Nephron (organoid): ENCODE measurements around the gene LGALS3BP.

Source experiments
- H3K27ac Mint-ChIP-seq, 3 experiments: 2 replicates each; pipeline ENCODE4 v1.8.0; 2020; ENCODE audit warnings: mixed read lengths in 3 of 3, mild to moderate bottlenecking in 2 of 3, moderate library complexity in 1 of 3
- H3K27me3 Mint-ChIP-seq: 2 replicates; pipeline ENCODE4 v1.8.0; 2021; ENCODE audit warnings: low read depth, mild to moderate bottlenecking, moderate library complexity, mixed read lengths
- H3K36me3 Mint-ChIP-seq: 2 replicates; pipeline ENCODE4 v1.8.0; 2020; ENCODE audit warnings: low read depth, mixed read lengths
- H3K4me1 Mint-ChIP-seq: 2 replicates; pipeline ENCODE4 v1.8.0; 2020; ENCODE audit warnings: mixed read lengths
- H3K4me3 Mint-ChIP-seq, 3 experiments: 2 replicates each; pipeline ENCODE4 v1.8.0; 2020; ENCODE audit warnings: mild to moderate bottlenecking in 3 of 3, mixed read lengths in 3 of 3, moderate library complexity in 2 of 3
- H3K9me3 Mint-ChIP-seq: 2 replicates; pipeline ENCODE4 v1.8.0; 2020; ENCODE audit warnings: mixed read lengths
- CTCF ChIP-seq, 3 experiments: fragments of 200-600 bp; sonication (generic); IDR thresholded peaks; one replicate each; pipeline ENCODE4 v1.5.0; 2021; ENCODE audit warnings: antibody characterized with exemption in 3 of 3; ENCODE audit not compliant: unreplicated experiment in 3 of 3

Gene LGALS3BP, protein sequence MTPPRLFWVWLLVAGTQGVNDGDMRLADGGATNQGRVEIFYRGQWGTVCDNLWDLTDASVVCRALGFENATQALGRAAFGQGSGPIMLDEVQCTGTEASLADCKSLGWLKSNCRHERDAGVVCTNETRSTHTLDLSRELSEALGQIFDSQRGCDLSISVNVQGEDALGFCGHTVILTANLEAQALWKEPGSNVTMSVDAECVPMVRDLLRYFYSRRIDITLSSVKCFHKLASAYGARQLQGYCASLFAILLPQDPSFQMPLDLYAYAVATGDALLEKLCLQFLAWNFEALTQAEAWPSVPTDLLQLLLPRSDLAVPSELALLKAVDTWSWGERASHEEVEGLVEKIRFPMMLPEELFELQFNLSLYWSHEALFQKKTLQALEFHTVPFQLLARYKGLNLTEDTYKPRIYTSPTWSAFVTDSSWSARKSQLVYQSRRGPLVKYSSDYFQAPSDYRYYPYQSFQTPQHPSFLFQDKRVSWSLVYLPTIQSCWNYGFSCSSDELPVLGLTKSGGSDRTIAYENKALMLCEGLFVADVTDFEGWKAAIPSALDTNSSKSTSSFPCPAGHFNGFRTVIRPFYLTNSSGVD

GRCh38 chr17:78979780-78980623, at the start of gene LGALS3BP:
Gene LGALS3BP (minus strand): TSS chr17:78979923. CDS start chr17:78977191, 2,732 bp downstream.
- H3K4me3 Mint-ChIP-seq, result peak within 1 kb of the TSS in 2 of 3 experiments; percentile 60 to 72
- peaks cover 25% of the 10 kb centered on the region for H3K4me1 Mint-ChIP-seq
- no peaks in the 10 kb centered on the region for H3K36me3 Mint-ChIP-seq
- no peaks in the 10 kb centered on the region for H3K9me3 Mint-ChIP-seq
- peak within 1 kb of the TSS; percentile 86 to 98 (median 94) for H3K27ac Mint-ChIP-seq
- TF ChIP-seq CTCF (IDR thresholded peaks at IDR 0.05; ENCODE audit: unreplicated experiment in 3 of 3), result no peak
- H3K27me3 Mint-ChIP-seq, result peaks cover 3% of the 10 kb centered on the region

- H3K27ac Mint-ChIP-seq, result no peak overlapping the region
- no peaks in the 10 kb centered on the region for H3K36me3 Mint-ChIP-seq
- peak overlapping the region in 1 of 3 experiments; percentile 44 for H3K4me3 Mint-ChIP-seq
- peaks cover 85% of the 10 kb centered on the region for H3K27me3 Mint-ChIP-seq
- H3K4me1 Mint-ChIP-seq, result peaks cover 15% of the 10 kb centered on the region
- H3K9me3 Mint-ChIP-seq, result no peaks in the 10 kb centered on the region
- TF ChIP-seq CTCF (IDR thresholded peaks at IDR 0.05; ENCODE audit: unreplicated experiment in 3 of 3), result no peak
Measured at GRCh38 chr17:79028496-79029326, 49.0 kb upstream of the LGALS3BP start.

GRCh38 chr17:79027925-79028491, 48.3 kb upstream of the LGALS3BP start:
- Mint-ChIP-seq H3K4me3 (peak overlapping the region in 2 of 3 experiments; percentile 29), H3K27ac (no peak overlapping the region), H3K9me3 (no peaks in the 10 kb centered on the region), H3K36me3 (no peaks in the 10 kb centered on the region), H3K4me1 (peaks cover 17% of the 10 kb centered on the region), H3K27me3 (peaks cover 92% of the 10 kb centered on the region)
- no peak for TF ChIP-seq CTCF (IDR thresholded peaks at IDR 0.05; ENCODE audit: unreplicated experiment in 3 of 3)

GRCh38 chr17:79027274-79027924, 47.7 kb upstream of the LGALS3BP start:
- peaks cover 95% of the 10 kb centered on the region for H3K27me3 Mint-ChIP-seq
- peak overlapping the region in 2 of 3 experiments; percentile 29 to 70 for H3K4me3 Mint-ChIP-seq
- H3K9me3 Mint-ChIP-seq, result no peaks in the 10 kb centered on the region
- H3K4me1 Mint-ChIP-seq, result peaks cover 17% of the 10 kb centered on the region
- no peak for TF ChIP-seq CTCF (IDR thresholded peaks at IDR 0.05; ENCODE audit: unreplicated experiment in 3 of 3)
- no peaks in the 10 kb centered on the region for H3K36me3 Mint-ChIP-seq
- H3K27ac Mint-ChIP-seq, result peak overlapping the region in 2 of 3 experiments; percentile 41 to 55
